Testis (tissue), 5 donors: ENCODE results near the gene CHMP6. TPM values are rescaled to one million over a fixed set of nuclear protein-coding genes. Genes with fewer than 3 reads are reported as not detected.

Experiments
- DNase-seq: peaks from one replicate; pipeline ENCODE4 v3.0.0-alpha.2; 2019
- H3K27ac ChIP-seq, 2 donors: fragments of 200-600 bp; sonication (generic); one replicate each; pipeline ENCODE4 v1.5.1; 2019
- H3K27me3 ChIP-seq: fragments of 200-600 bp; sonication (generic); one replicate; pipeline ENCODE4 v1.5.1; 2019
- H3K36me3 ChIP-seq: fragments of 200-600 bp; sonication (generic); one replicate; pipeline ENCODE4 v1.5.1; 2017; ENCODE audit warnings: low read depth; ENCODE audit errors: missing control alignments
- H3K4me1 ChIP-seq: fragments of 200-600 bp; sonication (generic); one replicate; pipeline ENCODE4 v1.5.1; 2019
- H3K4me3 ChIP-seq, 2 donors: fragments of 200-600 bp; sonication (generic); one replicate each; pipeline ENCODE4 v1.5.1; 2017 to 2019
- H3K9me3 ChIP-seq: fragments of 200-600 bp; sonication (generic); one replicate; pipeline ENCODE4 v1.5.1; 2017
- CTCF ChIP-seq, 3 experiments: fragments of 450-650 bp in 2 of 3; fragments of 200-600 bp in 1 of 3; sonication (generic) in 1 of 3; IDR thresholded peaks; one replicate each; pipeline ENCODE4 v1.5.1; 2016 to 2019; ENCODE audit warnings: antibody characterized with exemption in 3 of 3, mild to moderate bottlenecking in 2 of 3, moderate library complexity in 1 of 3
- POLR2A ChIP-seq: fragments of 450-650 bp; IDR thresholded peaks from one replicate; pipeline ENCODE4 v1.6.1; 2017; ENCODE audit warnings: antibody characterized with exemption, mild to moderate bottlenecking, moderate library complexity
- WGBS, 2 donors: methylation state at CpG; one replicate each; pipeline ENCODE4 v1.1.5; 2018; 5-methylcytosine and 5-hydroxymethylcytosine counted together
- intact Hi-C: fragments of 100-400 bp; cut with DNase I; formaldehyde crosslinking; loops from one replicate; pipeline ENCODE4 v1.15.1; 2023; ENCODE audit warnings: low total_unique reads
- long read RNA-seq, 2 donors: transcript quantifications; one replicate each; lab custom pipeline, GENCODE V29; 2026
- polyA plus RNA-seq: library from polyadenylated mRNA; stranded (reverse); fragments of 350-450 nt; fragmentation: Illumina TruSeq; extraction: RNeasy Lipid Tissue Mini Kit (QIAGEN cat#74804); gene quantifications from one replicate; pipeline ENCODE4 v1.2.3, GENCODE V29; 2014; ENCODE audit warnings: low read depth, low replicate concordance; ENCODE audit not compliant: insufficient read depth
- total RNA-seq, 2 donors: library from RNA; depleted of rRNA; stranded (reverse); fragments of >200 nt; gene quantifications; one replicate each; pipeline ENCODE4 v1.2.3, GENCODE V29; 2016

The CHMP6 gene
- 10 to 100 TPM; 28.2 to 29.8 TPM for total RNA-seq
- polyA plus RNA-seq = 18.5 TPM
- long read RNA-seq, donor 1, transcript CHMP6-201 (8 exons, 1,664 nt) = major isoform, 22 of 22 reads
- long read RNA-seq, donor 1, partial matches to known transcripts = 0 of 22 reads
- long read RNA-seq, donor 1, other reads (novel, unspliced or antisense) = 0 of 22 reads
- long read RNA-seq, donor 2, transcript CHMP6-201 (8 exons, 1,664 nt) = major isoform, 14 of 14 reads
- long read RNA-seq, donor 2, partial matches to known transcripts = 0 of 14 reads
- long read RNA-seq, donor 2, other reads (novel, unspliced or antisense) = 0 of 14 reads

GRCh38 chr17:80991645-80992076 is at the start of gene CHMP6:
TSS of gene CHMP6 (plus strand) at chr17:80991841. CDS start at chr17:80991919, 78 bp downstream.
- intact Hi-C loops = no loop called here
- peak; percentile 76 for DNase-seq

GRCh38 chr17:80942423-80943345 is 49.0 kb upstream of the CHMP6 start:
- peak; percentile 97 for DNase-seq
- Histone ChIP-seq H3K4me1 (peaks cover 18% of the 10 kb centered on the region), H3K9me3 (no peaks in the 10 kb centered on the region), H3K27ac (no peak overlapping the region), H3K4me3 (no peak overlapping the region), H3K27me3 (no peaks in the 10 kb centered on the region), H3K36me3 (no peaks in the 10 kb centered on the region)
- 35 to 45% methylated on average over 20 to 38 of the region's 38 CpGs for WGBS, 2 donors
- intact Hi-C loops = no loop called here
- no peak for TF ChIP-seq POLR2A
- no peak for TF ChIP-seq CTCF (IDR thresholded peaks at IDR 0.05)

More at GRCh38 chr17:80991645-80992076, at the start of gene CHMP6:
- Histone ChIP-seq H3K36me3 (no peaks in the 10 kb centered on the region), H3K4me3 (peak within 1 kb of the TSS; percentile 74 to 96), H3K27me3 (no peaks in the 10 kb centered on the region), H3K4me1 (peaks cover 19% of the 10 kb centered on the region), H3K9me3 (no peaks in the 10 kb centered on the region), H3K27ac (peak within 1 kb of the TSS; percentile 59 to 76)
- no peak for TF ChIP-seq POLR2A
- peak; percentile 28 to 83 (median 72) for TF ChIP-seq CTCF (IDR thresholded peaks at IDR 0.05)
- WGBS, 2 donors = 0% methylated on average over 18 to 47 of the region's 66 CpGs

- Histone ChIP-seq H3K27me3 (no peaks in the 10 kb centered on the region), H3K36me3 (no peaks in the 10 kb centered on the region), H3K4me3 (no peak overlapping the region), H3K9me3 (no peaks in the 10 kb centered on the region), H3K4me1 (peaks cover 18% of the 10 kb centered on the region), H3K27ac (no peak overlapping the region)
- DNase-seq = no peak
- TF ChIP-seq POLR2A (no peak), CTCF (IDR thresholded peaks at IDR 0.05) (no peak)
- intact Hi-C loops = no loop called here
- 91 to 92% methylated on average over 16 to 17 of the region's 17 CpGs for WGBS, 2 donors
Observed at GRCh38 chr17:80943346-80944145, 48.1 kb upstream of the CHMP6 start.

- no peak for TF ChIP-seq CTCF (IDR thresholded peaks at IDR 0.05)
- no peak for TF ChIP-seq POLR2A
- Histone ChIP-seq H3K27me3 (no peaks in the 10 kb centered on the region), H3K9me3 (no peaks in the 10 kb centered on the region), H3K36me3 (no peaks in the 10 kb centered on the region), H3K27ac (no peak overlapping the region), H3K4me3 (no peak overlapping the region), H3K4me1 (peaks cover 18% of the 10 kb centered on the region)
- 94 to 97% methylated on average over 8 to 9 of the region's 9 CpGs for WGBS, 2 donors
- intact Hi-C loops = no loop called here
- DNase-seq = no peak
Observed at GRCh38 chr17:80944326-80944725, 47.3 kb upstream of the CHMP6 start.
